HAP-1 (cell line): ENCODE results near the gene PAM16.

ENCODE experiments used
- DNase-seq, 2 experiments: peaks; one replicate each; pipeline ENCODE4 v3.0.0-alpha.2; 2016 to 2020; ENCODE audit warnings: low spot score in 2 of 2
- H3K27me3 ChIP-seq: fragments of 250-450 bp; sonication (Bioruptor Pico); 2 replicates; pipeline ENCODE4 v1.5.1; 2020; ENCODE audit warnings: low read depth, mild to moderate bottlenecking, moderate library complexity
- H3K36me3 ChIP-seq: fragments of 250-450 bp; sonication (Bioruptor Pico); replicated peaks from 2 replicates; pipeline ENCODE4 v1.5.1; 2020; ENCODE audit warnings: mild to moderate bottlenecking
- H3K4me1 ChIP-seq: fragments of 250-450 bp; sonication (Bioruptor Pico); 2 replicates; pipeline ENCODE4 v1.5.1; 2020; ENCODE audit warnings: mild to moderate bottlenecking
- H3K4me3 ChIP-seq: fragments of 250-450 bp; sonication (Bioruptor Pico); 2 replicates; pipeline ENCODE4 v1.5.1; 2020; ENCODE audit warnings: mild to moderate bottlenecking, moderate library complexity
- H3K9me3 ChIP-seq: fragments of 250-450 bp; sonication (Bioruptor Pico); 2 replicates; pipeline ENCODE4 v1.5.1; 2020; ENCODE audit warnings: mild to moderate bottlenecking, moderate library complexity
- in situ Hi-C: fragments of 300-500 bp; cut with MboI; formaldehyde crosslinking; loops from 3 replicates; pipeline ENCODE4 v1.14.3; 2020; ENCODE audit warnings: low sequenced_read_pairs, inconsistent platforms, mixed read lengths

Gene PAM16

GRCh38 chr16:4358831-4359561 lies 7.9 kb upstream of the PAM16 start:
- in situ Hi-C loops = no loop called here
- no peaks in the 10 kb centered on the region for H3K4me1 ChIP-seq
- peak in 1 of 2 experiments; percentile 80 for DNase-seq
- no peak overlapping the region for H3K4me3 ChIP-seq
- H3K9me3 ChIP-seq = no peaks in the 10 kb centered on the region
- no peaks in the 10 kb centered on the region; the same call in 1 of the 2 replicates for H3K36me3 ChIP-seq
- no peaks in the 10 kb centered on the region for H3K27me3 ChIP-seq

GRCh38 chr16:4358236-4358635 lies 7.1 kb upstream of the PAM16 start:
- Histone ChIP-seq H3K4me1 (no peaks in the 10 kb centered on the region), H3K36me3 (no peaks in the 10 kb centered on the region; the same call in 1 of the 2 replicates), H3K4me3 (no peak overlapping the region), H3K27me3 (no peaks in the 10 kb centered on the region), H3K9me3 (no peaks in the 10 kb centered on the region)
- no peak for DNase-seq
- in situ Hi-C loops = no loop called here

DNA sequence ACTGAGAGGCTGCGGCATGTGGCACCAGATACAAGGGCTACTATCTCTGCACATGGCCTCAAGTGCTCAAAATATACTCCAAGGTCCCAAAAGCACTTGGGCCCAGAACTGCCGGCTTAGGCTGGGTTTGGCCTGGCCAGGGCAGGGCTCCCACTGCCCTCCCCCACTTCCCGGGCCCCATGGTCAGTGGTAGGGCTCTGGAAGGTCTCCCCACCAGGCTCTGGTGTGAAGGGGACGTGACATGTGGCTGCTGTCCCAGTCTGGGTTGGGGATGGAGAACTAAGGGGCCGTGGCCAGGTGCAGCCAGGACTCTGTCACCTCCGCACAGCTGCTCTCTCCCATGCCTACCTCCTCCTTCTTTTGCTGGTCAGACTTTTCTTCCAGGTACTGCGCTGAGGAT lies 5.7 kb upstream of the PAM16 start:
- H3K27me3 ChIP-seq = no peaks in the 10 kb centered on the region
- H3K36me3 ChIP-seq = no peaks in the 10 kb centered on the region; the same call in 1 of the 2 replicates
- no peak for DNase-seq
- no peak overlapping the region for H3K4me3 ChIP-seq
- no peaks in the 10 kb centered on the region for H3K4me1 ChIP-seq
- no peaks in the 10 kb centered on the region for H3K9me3 ChIP-seq
- in situ Hi-C loops = no loop called here

GRCh38 chr16:4354512-4355409 lies 3.6 kb upstream of the PAM16 start:
- no peaks in the 10 kb centered on the region for H3K27me3 ChIP-seq
- no peaks in the 10 kb centered on the region for H3K9me3 ChIP-seq
- in situ Hi-C loops = loop anchor here (5.0 kb wide), 1 partner anchor 58 kb away; no protein-coding TSS in a partner anchor

DNA sequence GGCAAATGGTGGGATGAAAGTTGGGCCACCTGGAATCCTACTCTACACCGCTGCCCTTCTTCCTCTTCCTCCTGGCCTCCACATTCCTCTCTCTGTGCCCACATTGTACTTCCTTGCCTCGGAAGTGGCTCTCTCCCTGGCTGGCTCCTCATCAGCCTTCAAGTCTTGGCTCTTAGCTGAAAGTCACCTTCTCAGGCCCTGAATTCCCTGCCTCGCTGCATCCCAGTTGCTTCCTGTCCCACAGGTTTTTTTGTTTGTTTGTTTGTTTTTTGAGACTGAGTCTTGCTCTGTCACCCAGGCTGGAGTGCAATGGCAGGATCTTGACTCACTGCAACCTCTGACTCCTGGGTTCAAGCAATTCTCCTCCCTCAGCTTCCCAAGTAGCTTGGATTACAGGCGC lies 2.6 kb upstream of the PAM16 start:
- no peak overlapping the region for H3K4me3 ChIP-seq
- H3K9me3 ChIP-seq = no peaks in the 10 kb centered on the region
- H3K27me3 ChIP-seq = no peaks in the 10 kb centered on the region
- H3K36me3 ChIP-seq = peaks cover 5% of the 10 kb centered on the region; the same call in 1 of the 2 replicates
- no peak for DNase-seq
- in situ Hi-C loops = loop anchor here (5.0 kb wide), 1 partner anchor 59 kb away; no protein-coding TSS in a partner anchor
- H3K4me1 ChIP-seq = peaks cover 4% of the 10 kb centered on the region

More at GRCh38 chr16:4354512-4355409, 3.6 kb upstream of the PAM16 start:
- DNase-seq = no peak
- Histone ChIP-seq H3K4me1 (peaks cover 4% of the 10 kb centered on the region), H3K4me3 (no peak overlapping the region), H3K36me3 (no peaks in the 10 kb centered on the region; the same call in 1 of the 2 replicates)

DNA sequence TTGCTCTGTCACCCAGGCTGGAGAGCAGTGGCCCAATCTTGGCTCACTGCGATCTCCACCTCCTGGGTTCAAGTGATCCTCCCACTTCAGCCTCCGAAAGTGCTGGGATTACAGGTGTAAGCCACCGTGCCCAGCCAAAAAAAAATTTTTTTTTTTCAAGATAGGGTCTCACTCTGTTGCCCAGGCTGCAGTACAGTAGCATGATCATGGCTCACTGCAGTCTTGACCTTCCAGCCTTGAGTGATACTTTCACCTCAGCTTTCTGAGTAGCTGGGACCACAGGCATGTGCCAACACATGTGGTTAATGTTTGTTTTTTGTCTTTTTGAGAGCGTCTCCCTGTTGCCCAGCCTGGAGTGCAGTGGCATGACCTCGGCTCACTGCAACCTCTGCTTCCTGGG lies 1.7 kb upstream of the PAM16 start:
- H3K36me3 ChIP-seq = peaks cover 10% of the 10 kb centered on the region; the same call in 1 of the 2 replicates
- no peak overlapping the region for H3K4me3 ChIP-seq
- no peaks in the 10 kb centered on the region for H3K27me3 ChIP-seq
- H3K9me3 ChIP-seq = no peaks in the 10 kb centered on the region
- in situ Hi-C loops = loop anchor here (5.0 kb wide), 1 partner anchor 59 kb away; no protein-coding TSS in a partner anchor
- no peak for DNase-seq
- peaks cover 4% of the 10 kb centered on the region for H3K4me1 ChIP-seq

- Histone ChIP-seq H3K9me3 (no peaks in the 10 kb centered on the region), H3K4me3 (peak overlapping the region; percentile 86; the same call in 1 of the 2 replicates), H3K36me3 (peaks cover 17% of the 10 kb centered on the region), H3K4me1 (peaks cover 4% of the 10 kb centered on the region), H3K27me3 (no peaks in the 10 kb centered on the region)
- in situ Hi-C loops = loop anchor here (5.0 kb wide), 1 partner anchor 60 kb away; no protein-coding TSS in a partner anchor
- no peak for DNase-seq
These were observed 759 bp upstream of the PAM16 start for GRCh38 chr16:4351880-4352279.

DNA sequence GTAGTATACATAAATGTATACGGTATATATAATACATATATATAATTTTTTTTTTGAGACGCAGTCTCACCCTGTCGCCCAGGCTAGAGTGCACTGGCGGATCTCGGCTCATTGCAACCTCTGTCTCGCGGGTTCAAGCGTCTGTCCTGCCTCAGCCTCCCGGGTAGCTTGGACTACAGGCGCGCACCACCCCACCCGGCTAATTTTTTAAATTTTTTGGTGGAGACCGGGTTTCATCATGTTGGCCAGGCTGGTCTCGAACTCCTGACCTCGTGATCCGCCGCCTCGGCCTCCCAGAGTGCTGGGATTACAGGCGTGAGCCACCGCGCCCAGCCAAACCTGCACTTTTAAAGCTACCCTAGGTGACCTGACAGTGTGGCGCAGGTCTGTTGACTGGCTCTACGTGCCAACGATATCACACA lies 745 bp downstream of the PAM16 start:
- Histone ChIP-seq H3K4me3 (peak overlapping the region; percentile 86), H3K9me3 (no peaks in the 10 kb centered on the region), H3K4me1 (peaks cover 6% of the 10 kb centered on the region), H3K27me3 (no peaks in the 10 kb centered on the region), H3K36me3 (peaks cover 19% of the 10 kb centered on the region)
- DNase-seq = no peak
- in situ Hi-C loops = loop anchor here (5.0 kb wide), 1 partner anchor 62 kb away; no protein-coding TSS in a partner anchor

DNA sequence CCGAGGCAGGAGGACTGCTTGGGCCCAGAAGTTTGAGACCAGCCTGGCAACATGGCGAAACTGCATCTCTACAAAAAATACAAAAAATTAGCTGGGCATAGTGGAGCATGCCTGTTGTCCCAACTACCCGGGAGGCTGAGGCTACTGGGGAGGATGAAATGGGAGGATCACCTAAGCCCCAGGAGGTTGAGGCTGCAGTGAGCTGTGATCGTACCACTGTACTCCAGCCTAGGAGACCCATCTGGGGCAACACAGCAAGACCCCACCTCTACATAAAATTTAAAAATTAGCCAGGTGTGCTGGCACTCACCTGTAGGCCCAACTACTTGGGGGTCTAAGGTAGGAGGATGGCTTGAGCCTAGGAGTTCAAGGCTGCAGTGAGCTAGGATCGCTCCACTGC lies 1.8 kb downstream of the PAM16 start:
- DNase-seq = no peak
- Histone ChIP-seq H3K9me3 (no peaks in the 10 kb centered on the region), H3K4me1 (peaks cover 10% of the 10 kb centered on the region), H3K27me3 (no peaks in the 10 kb centered on the region), H3K4me3 (no peak overlapping the region), H3K36me3 (peaks cover 19% of the 10 kb centered on the region)
- in situ Hi-C loops = no loop called here

DNA sequence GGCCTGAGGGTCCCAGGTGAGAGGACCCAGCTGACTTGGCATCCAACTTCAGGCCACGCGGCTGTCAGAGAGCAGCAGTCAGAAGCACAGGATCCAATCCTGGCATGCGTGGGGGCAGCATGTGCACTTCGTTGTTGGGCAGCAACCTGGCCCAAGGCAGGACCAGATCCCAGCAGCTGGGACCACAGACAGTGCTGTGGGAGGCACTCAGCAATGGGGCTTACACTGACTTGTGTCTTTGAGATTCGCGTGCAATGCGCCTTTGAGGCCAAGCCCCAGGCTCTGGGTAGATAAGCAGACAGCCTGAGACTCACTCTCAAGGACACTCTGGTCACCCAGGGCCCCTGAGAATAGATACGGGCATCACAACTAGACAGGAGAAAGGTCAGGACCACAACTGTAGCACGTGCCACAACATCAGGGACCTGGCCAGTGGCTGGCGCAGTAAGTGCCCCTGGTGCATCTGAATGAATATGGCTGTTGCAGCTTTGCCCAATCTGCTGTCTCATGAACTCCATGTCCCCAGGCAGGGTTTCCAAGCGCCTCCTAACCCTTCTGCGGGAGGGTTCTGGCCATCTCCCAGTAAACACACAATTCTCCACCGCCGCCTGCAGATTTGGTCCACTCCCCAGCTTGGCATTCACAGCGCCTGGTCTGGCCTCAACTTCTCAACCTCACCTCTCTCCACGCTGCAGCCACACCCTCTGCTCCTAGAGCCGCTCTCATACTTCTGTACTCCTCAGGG lies 3.2 kb downstream of the PAM16 start:
- peaks cover 23% of the 10 kb centered on the region for H3K36me3 ChIP-seq
- DNase-seq = no peak
- H3K9me3 ChIP-seq = no peaks in the 10 kb centered on the region
- H3K4me3 ChIP-seq = no peak overlapping the region
- H3K27me3 ChIP-seq = no peaks in the 10 kb centered on the region
- H3K4me1 ChIP-seq = peaks cover 10% of the 10 kb centered on the region
- in situ Hi-C loops = no loop called here

- Histone ChIP-seq H3K4me1 (peaks cover 10% of the 10 kb centered on the region), H3K27me3 (no peaks in the 10 kb centered on the region), H3K36me3 (peaks cover 24% of the 10 kb centered on the region), H3K9me3 (no peaks in the 10 kb centered on the region), H3K4me3 (no peak overlapping the region)
- DNase-seq = no peak
- in situ Hi-C loops = no loop called here
These were observed 4.1 kb downstream of the PAM16 start for GRCh38 chr16:4347010-4347409.

DNA sequence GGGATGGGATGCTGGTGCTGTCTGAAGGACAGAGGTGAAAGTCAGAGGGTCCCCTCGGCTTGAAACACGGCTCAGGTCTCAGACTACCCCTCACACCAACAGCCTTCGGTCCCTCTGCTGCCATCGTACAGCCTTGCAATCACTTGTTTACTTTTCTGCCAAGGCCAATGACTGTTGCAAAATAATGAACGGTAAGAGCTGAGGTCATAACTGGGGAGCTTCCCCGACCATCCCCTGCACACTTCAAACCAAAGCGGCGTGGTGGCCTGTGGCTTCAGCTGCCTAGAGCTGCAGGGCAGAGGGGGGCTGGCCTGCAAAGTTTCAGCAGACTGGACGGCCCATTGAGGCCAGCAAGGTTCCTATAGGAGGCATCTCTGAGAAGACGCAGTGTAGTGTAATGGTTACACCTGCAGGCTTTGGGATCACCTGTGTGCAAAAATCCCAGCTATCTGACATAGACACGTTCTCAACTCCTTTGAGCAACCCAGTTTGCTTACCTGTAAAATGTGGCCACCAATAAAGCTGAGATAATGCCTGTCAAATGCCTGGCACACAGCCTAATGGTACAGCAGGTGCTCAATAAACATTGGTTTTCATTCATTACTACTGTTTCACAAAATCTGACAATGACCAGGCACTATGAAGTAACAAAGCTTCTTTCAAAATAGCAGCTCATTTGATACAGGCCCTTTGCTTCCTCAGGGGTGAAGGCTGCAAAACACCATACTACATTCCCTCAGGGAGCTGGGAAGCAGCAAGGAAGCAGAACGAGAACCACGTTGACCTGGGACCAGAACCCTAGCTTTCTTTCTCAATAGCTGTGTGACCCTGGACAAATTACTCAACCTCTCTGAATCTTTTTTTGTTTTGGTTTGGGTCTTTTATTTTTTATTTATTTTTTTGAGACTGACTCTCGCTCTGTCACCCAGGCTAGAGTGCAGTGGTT lies 5.0 kb downstream of the PAM16 start:
- no peaks in the 10 kb centered on the region for H3K9me3 ChIP-seq
- H3K4me3 ChIP-seq = no peak overlapping the region
- no peaks in the 10 kb centered on the region for H3K27me3 ChIP-seq
- H3K4me1 ChIP-seq = peaks cover 6% of the 10 kb centered on the region
- no peak for DNase-seq
- in situ Hi-C loops = no loop called here
- H3K36me3 ChIP-seq = peaks cover 32% of the 10 kb centered on the region
